Fibroblast of lung (primary cell): Measurements from ENCODE around the gene OPRM1. TPM values are rescaled to one million over a fixed set of nuclear protein-coding genes. Genes with fewer than 3 reads are reported as not detected.
A peak's percentile ranks its signal among the peaks of the same experiment; 100 is the strongest.

Experiments used
- DNase-seq, 2 donors: peaks; one replicate each; pipeline versions ENCODE4 v3.0.0 to v3.0.0-alpha.2; 2010; ENCODE audit warnings: low read depth in 2 of 2
- H2AFZ ChIP-seq: 2 replicates; pipeline ENCODE4 v1.5.1; 2012; ENCODE audit warnings: low read length, control low read depth, inconsistent platforms
- H3K27ac ChIP-seq: 2 replicates; pipeline ENCODE4 v1.5.1; 2011; ENCODE audit warnings: low read length, control low read depth; ENCODE audit not compliant: insufficient read depth
- H3K27me3 ChIP-seq: 2 replicates; pipeline ENCODE4 v1.5.1; 2011; ENCODE audit warnings: mild to moderate bottlenecking, low read length; ENCODE audit not compliant: control insufficient read depth, insufficient read depth
- H3K36me3 ChIP-seq: 2 replicates; pipeline ENCODE4 v1.5.1; 2011; ENCODE audit warnings: low read length; ENCODE audit not compliant: control insufficient read depth, insufficient read depth
- H3K4me1 ChIP-seq: 2 replicates; pipeline ENCODE4 v1.5.1; 2011; ENCODE audit warnings: low read length; ENCODE audit not compliant: control insufficient read depth, insufficient read depth; ENCODE audit errors: extremely low read depth
- H3K4me2 ChIP-seq: 2 replicates; pipeline ENCODE4 v1.5.1; 2011; ENCODE audit warnings: low read length, control low read depth; ENCODE audit not compliant: insufficient read depth; ENCODE audit errors: extremely low read depth
- H3K4me3 ChIP-seq, 4 experiments: fragments of 200-600 bp in 1 of 4; sonication (generic) in 1 of 4; replicated peaks in 1 of 4; 2 replicates each; pipeline ENCODE4 v1.5.1; 2011 to 2016; ENCODE audit warnings: low read length in 4 of 4, low read depth in 3 of 4, mild to moderate bottlenecking in 3 of 4, control low read depth in 2 of 4, inconsistent platforms in 1 of 4, mixed read lengths in 1 of 4; ENCODE audit not compliant: insufficient read depth in 1 of 4; ENCODE audit errors: control extremely low read depth in 1 of 4
- H3K79me2 ChIP-seq: 2 replicates; pipeline ENCODE4 v1.5.1; 2012; ENCODE audit warnings: mild to moderate bottlenecking, low read length, inconsistent platforms; ENCODE audit not compliant: control insufficient read depth, insufficient read depth
- H3K9ac ChIP-seq: 2 replicates; pipeline ENCODE4 v1.5.1; 2011; ENCODE audit warnings: mild to moderate bottlenecking, low read length, control low read depth; ENCODE audit not compliant: insufficient read depth
- H3K9me3 ChIP-seq: 2 replicates; pipeline ENCODE4 v1.5.1; 2012; ENCODE audit warnings: low read depth, low read length; ENCODE audit not compliant: control insufficient read depth, insufficient read depth
- H4K20me1 ChIP-seq: 2 replicates; pipeline ENCODE4 v1.5.1; 2011; ENCODE audit warnings: low read length; ENCODE audit not compliant: control insufficient read depth, insufficient read depth; ENCODE audit errors: extremely low read depth
- EZH2 ChIP-seq: IDR thresholded peaks from 2 replicates; pipeline ENCODE4 v1.5.1; 2012; ENCODE audit warnings: low read length, control low read depth, mild to moderate bottlenecking; ENCODE audit errors: missing control alignments
- polyA plus RNA-seq, 2 donors: library from polyadenylated mRNA; depleted of rRNA in 1 of 2; stranded (reverse) in 1 of 2; unstranded in 1 of 2; fragments of >200 nt; gene quantifications; 2 replicates each; pipeline ENCODE4 v1.2.1, GENCODE V29; 2011 to 2012; ENCODE audit warnings: missing spikeins in 1 of 2
- total RNA-seq: library from RNA; depleted of rRNA; stranded (reverse); fragments of >200 nt; gene quantifications from 2 replicates; pipeline ENCODE4 v1.2.1, GENCODE V29; 2014
- TF ChIP-seq, protein P1 (sequence below), 2 donors: IDR thresholded peaks in 1 of 2; conservative IDR thresholded peaks in 1 of 2; 1 replicate in 1 of 2; 2 replicates in 1 of 2; pipeline ENCODE4 v1.5.1; 2011 to 2012; ENCODE audit warnings: low read length in 2 of 2, control low read depth in 1 of 2, inconsistent platforms in 1 of 2, low read depth in 1 of 2, mild to moderate bottlenecking in 1 of 2

The OPRM1 gene
- total and polyA plus RNA-seq, 2 donors (not counting 1 experiment from before 2014, with no cell fraction given) = not detected

DNA sequence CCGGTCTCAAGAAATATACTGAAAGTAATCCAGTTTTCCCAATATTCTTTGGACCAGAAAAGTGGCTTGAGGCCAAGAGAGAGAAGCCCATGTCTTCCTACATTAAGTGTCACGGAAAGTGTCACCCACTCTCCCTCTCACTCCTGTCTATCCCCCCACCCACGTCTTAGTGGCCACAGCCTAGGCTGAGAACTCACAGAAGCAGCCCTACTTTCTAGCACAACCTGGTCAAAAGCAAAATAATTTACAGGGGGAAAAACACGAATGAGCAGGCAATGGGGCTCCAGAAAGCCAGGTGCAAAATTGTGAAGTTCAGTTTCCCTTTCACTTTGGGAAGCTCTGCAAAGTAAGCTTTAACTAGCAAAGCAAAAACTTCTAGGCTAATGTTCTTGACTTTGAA, 118.0 kb downstream of the OPRM1 start:
- Histone ChIP-seq H3K27me3 (no peaks in the 10 kb centered on the region), H3K4me2 (peak overlapping the region; percentile 11), H3K4me1 (no peaks in the 10 kb centered on the region), H3K9me3 (no peaks in the 10 kb centered on the region), H3K9ac (no peak overlapping the region), H4K20me1 (no peaks in the 10 kb centered on the region), H2AFZ (no peak overlapping the region), H3K4me3 (no peak overlapping the region), H3K36me3 (no peaks in the 10 kb centered on the region), H3K79me2 (no peaks in the 10 kb centered on the region), H3K27ac (no peak overlapping the region)
- TF ChIP-seq, protein P1, sequence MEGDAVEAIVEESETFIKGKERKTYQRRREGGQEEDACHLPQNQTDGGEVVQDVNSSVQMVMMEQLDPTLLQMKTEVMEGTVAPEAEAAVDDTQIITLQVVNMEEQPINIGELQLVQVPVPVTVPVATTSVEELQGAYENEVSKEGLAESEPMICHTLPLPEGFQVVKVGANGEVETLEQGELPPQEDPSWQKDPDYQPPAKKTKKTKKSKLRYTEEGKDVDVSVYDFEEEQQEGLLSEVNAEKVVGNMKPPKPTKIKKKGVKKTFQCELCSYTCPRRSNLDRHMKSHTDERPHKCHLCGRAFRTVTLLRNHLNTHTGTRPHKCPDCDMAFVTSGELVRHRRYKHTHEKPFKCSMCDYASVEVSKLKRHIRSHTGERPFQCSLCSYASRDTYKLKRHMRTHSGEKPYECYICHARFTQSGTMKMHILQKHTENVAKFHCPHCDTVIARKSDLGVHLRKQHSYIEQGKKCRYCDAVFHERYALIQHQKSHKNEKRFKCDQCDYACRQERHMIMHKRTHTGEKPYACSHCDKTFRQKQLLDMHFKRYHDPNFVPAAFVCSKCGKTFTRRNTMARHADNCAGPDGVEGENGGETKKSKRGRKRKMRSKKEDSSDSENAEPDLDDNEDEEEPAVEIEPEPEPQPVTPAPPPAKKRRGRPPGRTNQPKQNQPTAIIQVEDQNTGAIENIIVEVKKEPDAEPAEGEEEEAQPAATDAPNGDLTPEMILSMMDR (conservative IDR thresholded peaks at IDR 0.05 in 1 of 2, IDR thresholded peaks at IDR 0.05 in 1 of 2; ENCODE audit: low read depth in 1 of 2, low read length in 2 of 2) = no peak
- TF ChIP-seq EZH2 = no peak
- peak in 1 of 2 donors; percentile 10 for DNase-seq

DNA sequence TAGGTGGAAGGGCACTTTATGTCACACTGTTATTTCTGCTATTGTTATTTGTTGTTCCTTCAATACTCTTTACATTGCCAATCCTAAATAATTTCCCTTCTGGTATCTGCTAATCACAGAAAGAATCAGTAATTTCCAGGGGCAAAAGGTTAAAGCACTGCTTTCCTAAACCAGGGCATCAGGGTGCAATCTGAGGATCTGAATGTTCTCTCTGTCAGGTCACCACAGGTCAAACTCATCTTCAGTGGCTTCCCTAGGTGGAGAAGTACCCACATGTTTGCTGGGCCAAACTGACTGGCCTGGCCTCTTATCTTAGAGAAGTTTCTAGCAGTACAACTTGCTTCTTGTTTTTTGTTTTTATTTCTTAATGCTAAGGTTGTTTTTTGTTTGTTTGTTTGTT, 118.7 kb downstream of the OPRM1 start:
- H3K9me3 ChIP-seq = no peaks in the 10 kb centered on the region
- no peak overlapping the region for H3K27ac ChIP-seq
- H4K20me1 ChIP-seq = no peaks in the 10 kb centered on the region
- H3K79me2 ChIP-seq = no peaks in the 10 kb centered on the region
- no peak for DNase-seq
- no peak overlapping the region for H3K4me3 ChIP-seq
- no peaks in the 10 kb centered on the region for H3K4me1 ChIP-seq
- H3K4me2 ChIP-seq = no peak overlapping the region
- H3K9ac ChIP-seq = no peak overlapping the region
- H2AFZ ChIP-seq = no peak overlapping the region
- TF ChIP-seq, protein P1 (conservative IDR thresholded peaks at IDR 0.05 in 1 of 2, IDR thresholded peaks at IDR 0.05 in 1 of 2; ENCODE audit: low read depth in 1 of 2, low read length in 2 of 2) = no peak
- no peak for TF ChIP-seq EZH2
- no peaks in the 10 kb centered on the region for H3K36me3 ChIP-seq
- no peaks in the 10 kb centered on the region for H3K27me3 ChIP-seq

DNA sequence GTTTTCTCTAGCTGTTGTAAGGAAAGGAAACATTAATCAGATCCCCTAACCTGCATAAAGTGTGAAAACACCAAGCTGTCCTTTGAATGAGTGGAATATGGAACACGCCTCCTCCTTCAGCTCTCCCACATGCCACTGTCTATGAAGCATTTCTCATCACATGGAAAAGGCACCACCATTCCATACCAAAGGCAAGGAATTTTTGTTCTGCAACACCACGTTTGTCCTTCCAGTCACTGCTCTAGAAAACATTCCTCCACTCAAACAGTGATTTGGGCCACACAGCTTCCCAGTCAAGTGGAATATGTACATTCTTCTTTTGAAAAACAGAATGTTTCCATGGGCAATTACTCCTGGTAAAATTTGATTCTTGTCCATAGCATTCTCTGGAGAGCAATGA, 120.1 kb downstream of the OPRM1 start:
- Histone ChIP-seq H4K20me1 (no peaks in the 10 kb centered on the region), H3K4me1 (no peaks in the 10 kb centered on the region), H2AFZ (no peak overlapping the region), H3K9me3 (no peaks in the 10 kb centered on the region), H3K27ac (no peak overlapping the region), H3K4me2 (no peak overlapping the region), H3K27me3 (no peaks in the 10 kb centered on the region), H3K36me3 (no peaks in the 10 kb centered on the region), H3K9ac (no peak overlapping the region), H3K79me2 (no peaks in the 10 kb centered on the region), H3K4me3 (no peak overlapping the region)
- DNase-seq = no peak
- TF ChIP-seq, protein P1 (conservative IDR thresholded peaks at IDR 0.05 in 1 of 2, IDR thresholded peaks at IDR 0.05 in 1 of 2; ENCODE audit: low read depth in 1 of 2, low read length in 2 of 2) = no peak
- no peak for TF ChIP-seq EZH2
